ENCODE data around the gene RNF40. TPM values are rescaled to one million over a fixed set of nuclear protein-coding genes. Genes with fewer than 3 reads are reported as not detected.

The RNF40 gene
- total RNA-seq, 4 donors from 2014 or later: 53.8 to 81.1 (median 73.4) TPM

- no peak for DNase-seq
- no peaks in the 10 kb centered on the region for H3K9me3 ChIP-seq
- WGBS, 2 donors: 14 to 40% methylated on average over 1 to 2 of the region's 8 CpGs
- H3K4me3 ChIP-seq: peak overlapping the region; percentile 71 to 81 (median 76)
- H3K36me3 ChIP-seq: peaks cover 28 to 52% (median 32%) of the 10 kb centered on the region in 3 donors
- peaks cover 14 to 47% (median 23%) of the 10 kb centered on the region in 3 donors for H3K4me1 ChIP-seq
- TF ChIP-seq CTCF (IDR thresholded peaks at IDR 0.05) (no peak), POLR2A (IDR thresholded peaks at IDR 0.05) (no peak)
- intact Hi-C loops (cut with DNase I): no loop called here
- peak overlapping the region; percentile 84 to 89 (median 84) for H3K27ac ChIP-seq
- H3K27me3 ChIP-seq: no peaks in the 10 kb centered on the region
Observed at GRCh38 chr16:30774367-30775130, 12.4 kb downstream of the RNF40 start.

GRCh38 chr16:30775131-30775391, 12.9 kb downstream of the RNF40 start:
- WGBS, 2 donors: no CpG with 5 or more reads among the region's 15 CpGs

GRCh38 chr16:30775392-30776188, 13.5 kb downstream of the RNF40 start:
- DNase-seq: no peak
- WGBS, 2 donors: 1% methylated on average over 13 of the region's 81 CpGs; no CpG with 5 or more reads in 1 of the 2 donors
- H3K27ac ChIP-seq: peak overlapping the region; percentile 84 to 89 (median 84)
- H3K9me3 ChIP-seq: no peaks in the 10 kb centered on the region
- H3K36me3 ChIP-seq: peaks cover 18 to 42% (median 32%) of the 10 kb centered on the region in 3 donors
- H3K4me1 ChIP-seq: peaks cover 14 to 47% (median 23%) of the 10 kb centered on the region in 3 donors
- intact Hi-C loops (cut with DNase I): no loop called here
- TF ChIP-seq CTCF (IDR thresholded peaks at IDR 0.05): no peak
- TF ChIP-seq POLR2A (IDR thresholded peaks at IDR 0.05): peak in 1 of 4 donors; percentile 39
- H3K27me3 ChIP-seq: no peaks in the 10 kb centered on the region
- H3K4me3 ChIP-seq: peak overlapping the region; percentile 71 to 81 (median 76)

More at GRCh38 chr16:30775131-30775391, 12.9 kb downstream of the RNF40 start:
- H3K4me3 ChIP-seq: peak overlapping the region; percentile 71 to 81 (median 76)
- peaks cover 14 to 47% (median 23%) of the 10 kb centered on the region in 3 donors for H3K4me1 ChIP-seq
- DNase-seq: no peak
- TF ChIP-seq CTCF (IDR thresholded peaks at IDR 0.05): no peak
- no peak for TF ChIP-seq POLR2A (IDR thresholded peaks at IDR 0.05)
- intact Hi-C loops (cut with DNase I): no loop called here
- peak overlapping the region; percentile 84 to 89 (median 84) for H3K27ac ChIP-seq
- H3K27me3 ChIP-seq: no peaks in the 10 kb centered on the region
- no peaks in the 10 kb centered on the region for H3K9me3 ChIP-seq
- peaks cover 23 to 47% (median 32%) of the 10 kb centered on the region in 3 donors for H3K36me3 ChIP-seq

GRCh38 chr16:30777591-30778297, 15.6 kb downstream of the RNF40 start:
- Histone ChIP-seq H3K4me3 (no peak overlapping the region), H3K27me3 (no peaks in the 10 kb centered on the region), H3K9me3 (no peaks in the 10 kb centered on the region), H3K4me1 (peaks cover 14 to 47% (median 23%) of the 10 kb centered on the region in 3 donors), H3K27ac (peak overlapping the region in 1 of 4 donors; percentile 28), H3K36me3 (peaks cover 14 to 42% (median 24%) of the 10 kb centered on the region in 3 donors)
- intact Hi-C loops (cut with DNase I): no loop called here
- 60 to 88% methylated on average over 1 to 4 of the region's 7 CpGs for WGBS, 2 donors
- TF ChIP-seq POLR2A (IDR thresholded peaks at IDR 0.05) (no peak), CTCF (IDR thresholded peaks at IDR 0.05) (no peak)
- DNase-seq: no peak
